ENCODE measurements around the gene ARHGEF3. TPM values are rescaled to one million over a fixed set of nuclear protein-coding genes. Genes with fewer than 3 reads are reported as not detected.

Gene ARHGEF3
- total RNA-seq, 1 experiment from 2014 or later = 1.3 TPM

DNA sequence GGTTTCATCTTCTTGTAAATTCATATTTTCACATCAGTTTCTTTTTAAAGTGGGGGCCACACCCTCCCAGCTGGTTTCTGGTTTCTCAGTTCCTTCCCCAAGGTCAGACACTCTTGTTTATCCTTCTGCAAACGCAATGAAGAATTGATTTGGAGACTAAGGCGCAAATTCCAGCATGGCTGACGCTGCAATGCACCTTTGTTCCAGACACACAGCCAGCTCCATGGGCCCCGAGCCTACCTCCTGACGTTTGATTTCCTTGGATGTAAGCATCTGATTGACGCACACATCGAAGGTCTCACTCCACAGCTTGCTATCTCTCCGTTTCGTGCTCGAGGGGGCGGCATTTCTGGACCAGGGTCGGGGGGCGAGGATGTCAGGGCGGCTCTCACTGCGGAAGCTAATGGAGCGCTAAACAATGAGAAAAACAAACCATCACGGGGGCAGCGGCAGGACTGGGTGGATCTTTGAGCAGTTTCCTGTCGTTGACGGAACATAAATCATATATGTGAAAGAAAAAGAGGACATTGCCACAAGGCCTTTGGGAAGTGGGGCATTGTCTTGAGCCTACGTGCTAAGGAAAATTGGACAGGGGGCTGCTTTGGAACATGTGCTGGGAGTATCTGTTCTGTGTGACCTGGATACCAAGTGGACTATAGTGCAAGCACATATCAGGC, 46.9 kb downstream of the ARHGEF3 start:
- Histone ChIP-seq H3K27me3 (replicated peaks; ENCODE audit: insufficient read depth, low read depth, low read length, poor library complexity) (no peaks in the 10 kb centered on the region), H3K9me3 (ENCODE audit: low read depth, low read length, poor library complexity, severe bottlenecking) (no peaks in the 10 kb centered on the region), H3K36me3 (ENCODE audit: insufficient read depth, low read length, poor library complexity, severe bottlenecking) (no peaks in the 10 kb centered on the region), H3K4me1 (ENCODE audit: insufficient read depth, low read length, poor library complexity, severe bottlenecking) (no peaks in the 10 kb centered on the region), H3K4me3 (ENCODE audit: low read depth, low read length, poor library complexity, severe bottlenecking) (no peak overlapping the region), H3K27ac (ENCODE audit: low read depth, low read length, poor library complexity, severe bottlenecking) (no peak overlapping the region)
- no peak for DNase-seq (ENCODE audit: low spot score)
- TF ChIP-seq, protein P1, sequence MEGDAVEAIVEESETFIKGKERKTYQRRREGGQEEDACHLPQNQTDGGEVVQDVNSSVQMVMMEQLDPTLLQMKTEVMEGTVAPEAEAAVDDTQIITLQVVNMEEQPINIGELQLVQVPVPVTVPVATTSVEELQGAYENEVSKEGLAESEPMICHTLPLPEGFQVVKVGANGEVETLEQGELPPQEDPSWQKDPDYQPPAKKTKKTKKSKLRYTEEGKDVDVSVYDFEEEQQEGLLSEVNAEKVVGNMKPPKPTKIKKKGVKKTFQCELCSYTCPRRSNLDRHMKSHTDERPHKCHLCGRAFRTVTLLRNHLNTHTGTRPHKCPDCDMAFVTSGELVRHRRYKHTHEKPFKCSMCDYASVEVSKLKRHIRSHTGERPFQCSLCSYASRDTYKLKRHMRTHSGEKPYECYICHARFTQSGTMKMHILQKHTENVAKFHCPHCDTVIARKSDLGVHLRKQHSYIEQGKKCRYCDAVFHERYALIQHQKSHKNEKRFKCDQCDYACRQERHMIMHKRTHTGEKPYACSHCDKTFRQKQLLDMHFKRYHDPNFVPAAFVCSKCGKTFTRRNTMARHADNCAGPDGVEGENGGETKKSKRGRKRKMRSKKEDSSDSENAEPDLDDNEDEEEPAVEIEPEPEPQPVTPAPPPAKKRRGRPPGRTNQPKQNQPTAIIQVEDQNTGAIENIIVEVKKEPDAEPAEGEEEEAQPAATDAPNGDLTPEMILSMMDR (conservative IDR thresholded peaks at IDR 0.05; ENCODE audit: low read depth, low read length) = no peak
- no peak for TF ChIP-seq EZH2 (IDR thresholded peaks at IDR 0.05; ENCODE audit: borderline replicate concordance, low read depth, low read length, poor library complexity, severe bottlenecking)
- POLR2A ChIA-PET (ENCODE audit: low non-redundant PET) = no interaction called here
- CTCF ChIA-PET = no interaction called here
- BruUV-seq (replicated peaks) = no TSS peak
- intact Hi-C loops (cut with micrococcal nuclease; ENCODE audit: unreplicated experiment) = no loop called here

DNA sequence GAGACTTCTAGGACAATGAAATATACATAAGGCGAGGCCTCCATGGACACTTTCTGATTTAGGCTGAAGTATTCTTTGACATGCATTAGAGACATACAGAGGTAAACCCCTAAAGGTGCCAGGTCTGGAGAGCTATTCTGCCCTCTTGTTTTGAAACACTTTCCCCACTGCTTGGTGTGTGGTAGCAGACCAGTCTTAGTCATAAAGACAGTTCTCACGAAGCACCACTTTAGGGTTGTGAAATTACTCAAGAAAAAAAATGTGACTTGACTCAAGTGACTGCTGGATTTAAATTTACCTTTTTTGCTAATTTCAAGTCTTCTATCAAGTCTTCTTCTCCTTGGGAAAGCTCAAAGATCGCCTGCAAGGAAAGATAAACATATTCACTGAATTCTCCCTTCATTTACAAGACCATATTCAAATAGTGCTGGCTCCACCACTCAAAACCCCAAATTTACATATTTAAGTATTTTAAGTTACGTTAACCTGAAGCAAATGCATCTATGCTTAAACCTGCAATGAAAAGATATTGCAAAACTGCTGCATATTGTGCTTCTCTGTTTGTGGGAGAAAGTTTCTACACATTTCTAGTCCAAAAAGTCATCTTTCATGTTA, 48.4 kb downstream of the ARHGEF3 start:
- no peaks in the 10 kb centered on the region for H3K9me3 ChIP-seq (ENCODE audit: low read depth, low read length, poor library complexity, severe bottlenecking)
- intact Hi-C loops (cut with micrococcal nuclease; ENCODE audit: unreplicated experiment) = no loop called here
- BruUV-seq (replicated peaks) = no TSS peak
- no peak for DNase-seq (ENCODE audit: low spot score)
- H3K36me3 ChIP-seq (ENCODE audit: insufficient read depth, low read length, poor library complexity, severe bottlenecking) = no peaks in the 10 kb centered on the region
- ChIA-PET POLR2A (ENCODE audit: low non-redundant PET) (no interaction called here), CTCF (no interaction called here)
- H3K27ac ChIP-seq (ENCODE audit: low read depth, low read length, poor library complexity, severe bottlenecking) = no peak overlapping the region
- no peak overlapping the region for H3K4me3 ChIP-seq (ENCODE audit: low read depth, low read length, poor library complexity, severe bottlenecking)
- no peaks in the 10 kb centered on the region for H3K27me3 ChIP-seq (replicated peaks; ENCODE audit: insufficient read depth, low read depth, low read length, poor library complexity)
- TF ChIP-seq, protein P1 (conservative IDR thresholded peaks at IDR 0.05; ENCODE audit: low read depth, low read length) = no peak
- TF ChIP-seq EZH2 (IDR thresholded peaks at IDR 0.05; ENCODE audit: borderline replicate concordance, low read depth, low read length, poor library complexity, severe bottlenecking) = no peak
- no peaks in the 10 kb centered on the region for H3K4me1 ChIP-seq (ENCODE audit: insufficient read depth, low read length, poor library complexity, severe bottlenecking)

DNA sequence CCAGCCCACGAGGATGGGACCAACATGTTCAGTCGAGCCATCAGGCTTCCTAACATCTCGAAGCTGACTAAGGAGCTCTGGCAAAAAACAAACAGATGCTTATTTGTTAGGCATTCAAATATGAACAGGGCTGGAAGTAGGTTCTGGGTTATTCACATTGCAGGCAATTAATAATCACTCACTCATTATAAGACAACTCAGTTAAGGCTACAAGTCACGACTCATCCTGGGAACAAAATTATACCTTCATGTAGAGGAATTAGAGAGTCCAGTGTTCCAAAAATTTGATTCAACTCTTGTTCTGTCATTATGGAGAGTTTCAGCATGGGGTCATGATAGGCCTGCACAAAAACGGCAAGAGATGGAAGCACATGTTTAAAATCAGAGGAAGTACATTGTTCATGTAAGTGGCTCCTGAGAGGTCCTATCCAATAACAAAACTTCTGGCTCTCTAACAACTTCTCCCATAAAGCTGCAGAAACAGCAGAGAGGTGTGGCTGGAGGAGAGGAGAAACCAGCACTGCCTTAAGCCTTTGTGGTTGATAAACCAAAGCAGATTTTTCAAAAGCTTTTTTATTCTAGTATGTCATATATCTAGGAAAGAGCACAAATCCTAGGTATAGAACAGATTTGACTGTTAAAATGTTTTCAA, 50.6 kb downstream of the ARHGEF3 start:
- no peaks in the 10 kb centered on the region for H3K27me3 ChIP-seq (replicated peaks; ENCODE audit: insufficient read depth, low read depth, low read length, poor library complexity)
- no peak for DNase-seq (ENCODE audit: low spot score)
- POLR2A ChIA-PET (ENCODE audit: low non-redundant PET) = no interaction called here
- no TSS peak for BruUV-seq (replicated peaks)
- no peaks in the 10 kb centered on the region for H3K4me1 ChIP-seq (ENCODE audit: insufficient read depth, low read length, poor library complexity, severe bottlenecking)
- no peaks in the 10 kb centered on the region for H3K36me3 ChIP-seq (ENCODE audit: insufficient read depth, low read length, poor library complexity, severe bottlenecking)
- H3K4me3 ChIP-seq (ENCODE audit: low read depth, low read length, poor library complexity, severe bottlenecking) = no peak overlapping the region
- H3K9me3 ChIP-seq (ENCODE audit: low read depth, low read length, poor library complexity, severe bottlenecking) = no peaks in the 10 kb centered on the region
- intact Hi-C loops (cut with micrococcal nuclease; ENCODE audit: unreplicated experiment) = no loop called here
- CTCF ChIA-PET = no interaction called here
- no peak overlapping the region for H3K27ac ChIP-seq (ENCODE audit: low read depth, low read length, poor library complexity, severe bottlenecking)
- TF ChIP-seq, protein P1 (conservative IDR thresholded peaks at IDR 0.05; ENCODE audit: low read depth, low read length) = no peak
- no peak for TF ChIP-seq EZH2 (IDR thresholded peaks at IDR 0.05; ENCODE audit: borderline replicate concordance, low read depth, low read length, poor library complexity, severe bottlenecking)

Data from A673 (cell line).